Stimulated activated CD8-positive, alpha-beta memory T cell treated with anti-CD3 and anti-CD28 coated beads, Interleukin-15, amount 100 ng/mL, for 48 hours (primary cell): ENCODE data around the gene PACS1.
"Not testable (repeated sequence)": the region's sequence is repeated elsewhere in the genome, so short reads cannot be mapped to it uniquely, and the experiment has no call there.

Experiments used
- DNase-seq, 2 donors: peaks; one replicate each; pipeline ENCODE4 v3.0.0-alpha.2; 2020; ENCODE audit warnings: low read depth in 2 of 2

The PACS1 gene

GRCh38 chr11:66253081-66253480, 183.0 kb downstream of the PACS1 start:
- not testable (repeated sequence) for DNase-seq

- no peak for DNase-seq
Observed at GRCh38 chr11:66258473-66258893, 188.4 kb downstream of the PACS1 start.

- no peak for DNase-seq
Observed at GRCh38 chr11:66259225-66259624, 189.2 kb downstream of the PACS1 start.

GRCh38 chr11:66259956-66260355, 189.9 kb downstream of the PACS1 start:
- DNase-seq: no peak

GRCh38 chr11:66261578-66261977, 191.5 kb downstream of the PACS1 start:
- DNase-seq: no peak

GRCh38 chr11:66262191-66262590, 192.1 kb downstream of the PACS1 start:
- DNase-seq: no peak

- no peak for DNase-seq
Observed at GRCh38 chr11:66262696-66263095, 192.6 kb downstream of the PACS1 start.

GRCh38 chr11:66263231-66263630, 193.2 kb downstream of the PACS1 start:
- no peak for DNase-seq

- DNase-seq: no peak
Observed at GRCh38 chr11:66263785-66264184, 193.7 kb downstream of the PACS1 start.

- no peak for DNase-seq
Observed at GRCh38 chr11:66264383-66264782, 194.3 kb downstream of the PACS1 start.

- DNase-seq: no peak
Observed at GRCh38 chr11:66264914-66265313, 194.8 kb downstream of the PACS1 start.

GRCh38 chr11:66265531-66266377, 195.7 kb downstream of the PACS1 start:
- DNase-seq: no peak

- no peak for DNase-seq
Observed at GRCh38 chr11:66266378-66267038, 196.4 kb downstream of the PACS1 start.

- no peak for DNase-seq
Observed at GRCh38 chr11:66267039-66267378, 196.9 kb downstream of the PACS1 start.

- peak; percentile 79 to 83 for DNase-seq
Observed at GRCh38 chr11:66267379-66268243, 197.5 kb downstream of the PACS1 start.

GRCh38 chr11:66268244-66268951, 198.3 kb downstream of the PACS1 start, which contains the start of gene RAB1B:
Gene RAB1B, plus strand, starts transcription at chr11:66268639. Its CDS starts 41 bp downstream, at chr11:66268680.
- peak; percentile 100 for DNase-seq

GRCh38 chr11:66268952-66269905, 199.2 kb downstream of the PACS1 start:
- no peak for DNase-seq

- DNase-seq: no peak
Observed at GRCh38 chr11:66271816-66272215, 201.7 kb downstream of the PACS1 start.

GRCh38 chr11:66272596-66272995, 202.5 kb downstream of the PACS1 start:
- DNase-seq: no peak

GRCh38 chr11:66274219-66274618, 204.1 kb downstream of the PACS1 start:
- DNase-seq: no peak
